Cardiac muscle cell (in vitro differentiated cells and primary cell): ENCODE data around the gene TUBB2A. TPM values are rescaled to one million over a fixed set of nuclear protein-coding genes. Genes with fewer than 3 reads are reported as not detected.
"Not testable (repeated sequence)": the region's sequence is repeated elsewhere in the genome, so short reads cannot be mapped to it uniquely, and the experiment has no call there.

Experiments
- DNase-seq, 2 donors: peaks; one replicate each; pipeline versions ENCODE4 v3.0.0 to v3.0.0-alpha.2; 2010 to 2017; ENCODE audit warnings: low read depth in 1 of 2, low spot score in 1 of 2
- H3K27ac ChIP-seq: fragments of 200-600 bp; sonication (generic); 2 replicates; pipeline ENCODE4 v1.5.1; 2016
- H3K27me3 ChIP-seq: fragments of 200-600 bp; sonication (generic); 2 replicates; pipeline ENCODE4 v1.6.0; 2016; ENCODE audit warnings: control low read depth
- H3K36me3 ChIP-seq: fragments of 200-600 bp; sonication (generic); 2 replicates; pipeline ENCODE4 v1.5.1; 2016; ENCODE audit warnings: control low read depth
- H3K4me1 ChIP-seq: fragments of 200-600 bp; sonication (generic); 2 replicates; pipeline ENCODE4 v1.8.1; 2017; ENCODE audit warnings: low read depth, mild to moderate bottlenecking, mixed run types
- H3K4me3 ChIP-seq: fragments of 200-600 bp; sonication (generic); 2 replicates; pipeline ENCODE4 v1.5.1; 2016; ENCODE audit warnings: mild to moderate bottlenecking
- H3K9me3 ChIP-seq: fragments of 200-600 bp; sonication (generic); 2 replicates; pipeline ENCODE4 v1.5.1; 2017; ENCODE audit warnings: low read depth, mild to moderate bottlenecking, control low read depth
- CTCF ChIP-seq: IDR thresholded peaks from 2 replicates; pipeline ENCODE4 v1.5.1; 2012; ENCODE audit warnings: low read depth, mild to moderate bottlenecking, low read length
- polyA plus RNA-seq: library from polyadenylated mRNA; unstranded; fragments of >200 nt; fragmentation: Nextera tagmentation; extraction: Ambion mirVana; gene quantifications from 2 replicates; pipeline ENCODE4 v1.2.1, GENCODE V29; 2016
- total RNA-seq: library from RNA; depleted of rRNA; stranded (reverse); fragments of >200 nt; gene quantifications from 2 replicates; pipeline ENCODE4 v1.2.3, GENCODE V29; 2016

TUBB2A gene
- total and polyA plus RNA-seq, 2 experiments from 2014 or later: 46.3 to 110 TPM

GRCh38 chr6:3201388-3201787, 44.0 kb upstream of the TUBB2A start:
- Histone ChIP-seq H3K27me3 (no peaks in the 10 kb centered on the region), H3K27ac (no peak overlapping the region)
- TF ChIP-seq CTCF: no peak

GRCh38 chr6:3200682-3201081, 43.3 kb upstream of the TUBB2A start:
- no peak for TF ChIP-seq CTCF
- no peaks in the 10 kb centered on the region for H3K4me1 ChIP-seq

More at GRCh38 chr6:3201388-3201787, 44.0 kb upstream of the TUBB2A start:
- Histone ChIP-seq H3K36me3 (no peaks in the 10 kb centered on the region), H3K9me3 (no peaks in the 10 kb centered on the region), H3K4me1 (no peaks in the 10 kb centered on the region), H3K4me3 (no peak overlapping the region)
- DNase-seq: no peak

GRCh38 chr6:3199382-3199781, 42.0 kb upstream of the TUBB2A start:
- Histone ChIP-seq H3K27ac (no peak overlapping the region), H3K4me3 (no peak overlapping the region), H3K4me1 (peaks cover 5% of the 10 kb centered on the region), H3K9me3 (no peaks in the 10 kb centered on the region), H3K36me3 (no peaks in the 10 kb centered on the region), H3K27me3 (no peaks in the 10 kb centered on the region)
- no peak for DNase-seq
- TF ChIP-seq CTCF: no peak

More at GRCh38 chr6:3200682-3201081, 43.3 kb upstream of the TUBB2A start:
- no peaks in the 10 kb centered on the region for H3K9me3 ChIP-seq
- H3K27ac ChIP-seq: no peak overlapping the region
- no peak overlapping the region for H3K4me3 ChIP-seq
- H3K36me3 ChIP-seq: no peaks in the 10 kb centered on the region
- H3K27me3 ChIP-seq: no peaks in the 10 kb centered on the region
- DNase-seq: no peak

GRCh38 chr6:3197734-3198133, 40.4 kb upstream of the TUBB2A start:
- not testable (repeated sequence) for DNase-seq, H3K4me1 ChIP-seq

GRCh38 chr6:3196770-3197169, 39.4 kb upstream of the TUBB2A start:
- H3K4me3 ChIP-seq: no peak overlapping the region
- peaks cover 5% of the 10 kb centered on the region for H3K4me1 ChIP-seq
- H3K27ac ChIP-seq: no peak overlapping the region
- H3K36me3 ChIP-seq: no peaks in the 10 kb centered on the region
- TF ChIP-seq CTCF: no peak
- no peaks in the 10 kb centered on the region for H3K9me3 ChIP-seq
- no peaks in the 10 kb centered on the region for H3K27me3 ChIP-seq
- no peak for DNase-seq

More at GRCh38 chr6:3197734-3198133, 40.4 kb upstream of the TUBB2A start:
- not testable (repeated sequence) for H3K36me3 ChIP-seq, H3K27me3 ChIP-seq, H3K4me3 ChIP-seq, H3K9me3 ChIP-seq, H3K27ac ChIP-seq

- H3K9me3 ChIP-seq: no peaks in the 10 kb centered on the region
- no peaks in the 10 kb centered on the region for H3K27me3 ChIP-seq
- H3K4me1 ChIP-seq: peaks cover 5% of the 10 kb centered on the region
- no peak overlapping the region for H3K4me3 ChIP-seq
- H3K36me3 ChIP-seq: no peaks in the 10 kb centered on the region
- H3K27ac ChIP-seq: no peak overlapping the region
- TF ChIP-seq CTCF: no peak
- no peak for DNase-seq
These were observed 38.6 kb upstream of the TUBB2A start for GRCh38 chr6:3195695-3196497.
